GM10847 (cell line): Measurements from ENCODE around the gene TNFRSF1A.

ENCODE experiments used
- POLR2A ChIP-seq: IDR thresholded peaks from 2 replicates; pipeline ENCODE4 v1.6.1; 2011; ENCODE audit not compliant: insufficient read length; ENCODE audit errors: extremely low read depth

The TNFRSF1A gene

GRCh38 chr12:6312529-6313325 lies 29.1 kb downstream of the TNFRSF1A start:
- TF ChIP-seq POLR2A = no peak

DNA sequence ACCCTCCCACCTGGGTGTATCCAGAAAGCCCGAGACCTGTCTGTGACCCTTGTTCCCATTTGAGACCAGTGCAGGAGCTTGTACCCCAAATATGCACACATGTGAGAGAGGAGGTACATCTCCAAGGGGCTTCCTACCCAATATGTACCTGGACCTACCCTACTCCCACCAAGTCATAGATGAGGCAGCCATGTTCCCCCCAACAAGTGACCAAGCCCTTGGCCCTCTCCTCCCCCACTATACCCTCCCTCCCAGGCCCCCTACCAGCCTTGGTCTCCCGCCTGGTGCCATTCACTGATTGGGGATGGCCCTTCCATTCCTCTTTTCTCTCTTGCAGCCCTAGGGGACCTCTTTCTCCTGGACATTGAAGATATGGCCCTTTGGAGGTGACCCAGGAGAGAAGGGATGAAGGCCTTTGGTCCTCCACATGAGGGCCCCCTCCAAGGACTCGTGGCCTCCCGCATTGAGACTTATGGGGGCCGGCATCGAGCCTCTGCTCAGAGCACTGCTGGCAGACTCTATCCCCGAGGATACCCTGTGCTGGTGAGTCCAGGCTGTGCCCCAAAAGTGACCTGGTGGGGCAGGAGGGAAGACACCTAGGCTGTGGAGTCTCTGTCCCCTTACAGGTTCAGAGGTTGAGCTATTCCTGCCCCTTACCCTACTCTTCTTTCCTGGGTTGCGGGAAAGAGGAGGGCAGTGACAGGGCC lies 29.9 kb downstream of the TNFRSF1A start:
- TF ChIP-seq POLR2A = no peak

DNA sequence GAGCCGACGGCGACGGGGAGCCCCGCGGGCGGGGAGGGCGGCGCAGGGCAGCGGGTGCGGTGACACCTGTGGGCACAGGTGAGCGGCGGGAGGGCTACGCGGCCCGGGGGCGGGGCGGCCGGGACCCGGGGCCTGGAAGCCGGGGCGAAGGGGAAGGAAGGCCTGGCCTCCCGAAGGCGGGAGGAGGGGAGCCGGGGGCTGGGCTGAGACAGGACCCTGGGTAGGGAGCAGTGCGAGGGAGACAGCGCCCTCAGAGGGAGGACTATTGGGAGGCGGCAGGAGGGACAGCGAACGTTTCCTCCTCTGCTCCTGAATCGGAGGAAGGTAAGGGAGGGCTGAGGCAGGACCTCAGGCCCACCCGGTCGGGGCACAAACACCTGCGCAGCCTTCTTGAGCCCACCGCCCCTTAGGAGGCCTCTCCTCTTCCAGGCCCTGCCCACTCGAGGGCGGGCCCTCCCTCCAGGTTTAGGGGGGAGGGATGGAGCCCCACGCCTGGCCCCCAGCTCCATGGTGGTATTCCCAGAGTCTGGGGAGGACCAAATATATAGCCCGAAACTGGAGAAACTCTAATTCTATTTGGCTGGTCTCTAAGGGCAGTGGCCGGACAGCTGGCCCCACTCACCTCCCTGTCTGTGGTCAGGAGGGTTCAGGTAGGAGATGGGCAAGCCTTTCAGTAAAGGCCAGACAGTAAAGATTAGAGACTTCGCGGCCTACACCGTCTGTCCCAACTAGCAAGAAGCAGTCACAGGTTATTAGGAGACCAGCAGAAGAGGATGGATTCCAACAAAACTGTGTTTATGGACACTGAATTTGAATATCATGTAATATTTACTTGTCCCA lies 30.9 kb downstream of the TNFRSF1A start:
- TF ChIP-seq POLR2A = no peak

DNA sequence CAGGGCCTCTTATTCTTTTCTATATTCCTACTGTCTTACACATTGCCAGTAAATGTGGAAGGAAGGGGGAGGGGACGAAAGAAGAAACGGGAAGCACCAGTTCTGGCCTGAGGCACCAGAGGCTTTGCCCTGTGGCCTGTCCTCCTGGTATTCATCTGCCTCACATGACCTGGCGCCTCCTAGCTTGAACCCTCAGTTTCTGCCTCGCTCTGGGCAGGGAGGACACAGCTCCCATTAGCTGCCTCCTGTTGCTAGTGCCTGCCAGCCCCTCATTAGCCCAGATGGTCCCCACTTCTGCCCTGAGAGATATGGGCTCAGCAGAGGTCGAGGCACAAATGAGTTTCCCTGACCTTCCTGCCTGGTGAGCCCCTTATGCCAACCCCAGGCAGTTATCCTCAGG lies 34.3 kb downstream of the TNFRSF1A start:
- TF ChIP-seq POLR2A = no peak

GRCh38 chr12:6306599-6307220 lies 35.2 kb downstream of the TNFRSF1A start:
- no peak for TF ChIP-seq POLR2A

DNA sequence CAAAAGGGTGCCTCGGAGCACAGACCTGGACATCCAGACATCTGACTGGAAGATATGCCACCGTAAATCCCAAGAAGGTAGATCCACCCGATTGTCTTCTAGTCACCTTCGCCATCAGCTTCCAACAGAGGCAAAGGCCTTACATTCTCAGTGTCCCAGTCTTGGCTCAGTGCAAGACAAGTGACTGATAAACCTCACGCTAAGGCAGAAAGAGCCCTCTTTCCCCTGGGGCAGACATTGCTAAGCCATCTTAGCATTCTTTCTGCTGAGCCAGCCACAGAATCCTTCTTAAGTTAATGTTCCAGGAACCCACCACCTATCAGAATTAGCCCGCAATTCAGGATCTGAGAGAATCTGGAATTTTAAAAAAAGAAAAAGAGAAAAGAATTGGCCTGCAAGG lies 35.7 kb downstream of the TNFRSF1A start:
- no peak for TF ChIP-seq POLR2A

DNA sequence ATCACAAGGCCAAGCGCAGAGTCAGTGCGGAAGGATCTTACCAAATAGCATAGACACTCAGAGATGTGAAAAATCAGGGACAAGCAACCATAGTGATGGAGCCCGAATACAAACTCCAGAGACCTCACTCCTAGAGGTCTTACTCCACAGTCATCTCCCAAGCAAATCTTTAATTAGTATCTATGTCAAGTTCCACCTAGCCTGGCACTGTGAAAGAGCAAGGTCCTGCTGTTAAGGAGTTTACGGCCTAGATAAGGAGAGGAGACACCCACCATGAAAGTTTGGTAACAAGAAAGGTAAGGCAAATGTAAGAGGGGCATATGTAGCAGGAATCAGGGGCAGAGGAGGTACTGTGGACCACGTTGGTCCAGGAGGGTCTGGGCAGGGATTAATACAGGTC lies 38.8 kb downstream of the TNFRSF1A start:
- TF ChIP-seq POLR2A = no peak

GRCh38 chr12:6302621-6303020 lies 39.3 kb downstream of the TNFRSF1A start:
- TF ChIP-seq POLR2A = no peak

DNA sequence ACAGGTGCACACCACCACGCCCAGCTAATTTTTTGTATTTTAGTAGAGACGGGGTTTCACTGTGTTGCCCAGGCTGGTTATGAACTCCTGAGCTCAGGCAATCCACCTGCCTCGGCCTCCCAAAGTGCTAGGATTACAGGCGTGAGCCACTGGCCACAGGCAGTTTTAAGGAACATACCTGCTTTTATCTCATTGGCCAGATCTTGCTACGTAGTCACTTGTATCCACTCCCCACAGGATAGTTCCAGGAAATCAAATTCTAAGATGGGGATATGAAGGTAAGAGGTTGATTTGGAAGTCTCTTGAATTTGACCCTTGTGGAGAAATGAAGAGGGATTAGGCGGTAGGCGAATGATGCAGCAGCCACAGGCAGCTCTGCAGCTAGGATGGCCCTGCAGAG lies 40.2 kb downstream of the TNFRSF1A start:
- no peak for TF ChIP-seq POLR2A

DNA sequence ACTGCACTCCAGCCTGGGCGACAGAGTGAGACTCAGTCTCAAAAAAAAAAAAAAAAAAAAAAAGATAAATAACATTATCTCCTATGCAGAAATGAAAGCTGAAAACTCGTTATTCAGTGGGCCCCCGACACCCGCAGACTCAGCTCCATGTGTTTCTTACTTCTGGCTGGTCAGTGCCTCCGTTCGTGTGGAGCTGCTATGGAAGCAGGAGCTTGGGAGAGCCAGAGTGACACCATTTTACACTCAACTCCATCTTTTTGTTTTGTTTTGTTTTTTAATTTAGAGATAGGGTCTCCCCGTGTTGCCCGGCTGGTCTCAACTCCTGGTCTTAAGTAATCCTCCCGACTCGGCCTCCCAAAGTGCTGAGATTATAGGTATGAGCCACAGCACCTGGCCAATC lies 44.7 kb downstream of the TNFRSF1A start:
- TF ChIP-seq POLR2A = no peak

GRCh38 chr12:6295094-6295811 lies 46.6 kb downstream of the TNFRSF1A start:
- no peak for TF ChIP-seq POLR2A

DNA sequence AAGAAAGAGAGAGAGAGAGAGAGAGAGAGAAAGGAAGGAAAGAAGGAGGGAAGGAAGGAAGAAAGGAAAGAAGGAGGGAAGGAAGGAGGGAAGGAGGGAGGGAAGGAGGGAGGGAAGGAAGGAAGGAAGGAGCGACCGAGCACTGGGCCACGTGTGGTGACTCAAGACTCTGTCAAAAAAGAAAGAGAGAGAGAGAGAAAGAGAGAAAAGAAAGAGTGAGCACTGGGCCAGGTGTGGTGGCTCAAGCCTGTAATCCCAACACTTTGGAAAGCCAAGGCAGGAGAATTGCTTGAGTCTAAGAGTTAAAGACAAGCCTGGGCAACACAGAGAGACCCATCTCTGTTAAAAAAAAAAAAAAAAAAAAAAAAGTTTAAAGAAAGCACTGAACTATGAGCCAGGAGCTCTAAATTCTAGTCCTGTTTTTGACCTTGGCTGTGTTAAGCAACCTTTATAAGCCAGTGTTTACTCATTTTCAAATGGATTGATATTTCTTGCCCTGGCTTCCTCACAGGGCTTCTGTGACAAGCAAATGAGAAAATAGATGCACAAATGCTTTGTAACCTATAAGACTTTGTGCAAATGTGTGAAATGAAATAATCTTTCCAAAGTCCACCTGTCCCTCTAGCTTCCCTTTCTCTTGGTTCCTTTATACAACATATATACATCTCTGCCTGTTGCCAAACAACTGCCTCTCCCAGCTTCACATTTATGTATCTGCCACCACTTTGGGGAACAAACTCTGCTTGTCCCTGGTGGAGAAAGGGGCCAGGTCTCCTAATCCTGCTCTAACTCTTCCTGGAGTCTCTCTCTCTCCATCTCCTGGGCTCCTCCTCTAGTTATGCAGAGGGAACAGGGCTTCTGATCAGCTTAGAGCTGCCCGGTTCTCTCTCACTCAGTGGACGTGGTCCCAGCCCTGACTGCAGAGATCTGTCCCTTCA lies 47.5 kb downstream of the TNFRSF1A start:
- no peak for TF ChIP-seq POLR2A

DNA sequence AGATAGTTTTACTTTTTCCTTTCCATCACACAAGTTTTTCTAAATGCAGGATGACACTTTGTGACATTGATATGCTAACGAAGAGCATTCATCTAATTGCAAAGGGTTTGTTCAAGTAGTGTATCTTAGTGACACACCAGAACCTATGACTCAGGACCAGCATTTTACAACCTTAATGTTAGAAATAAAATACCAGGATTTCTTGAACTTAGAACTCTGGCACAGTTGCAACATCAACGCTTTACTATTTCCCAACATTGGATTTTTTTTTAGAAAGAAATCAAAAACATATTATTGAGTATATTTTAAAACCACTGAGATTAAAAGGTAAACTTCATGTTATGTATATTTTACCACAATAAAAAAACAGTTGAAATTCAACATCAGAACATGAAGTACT lies 49.3 kb downstream of the TNFRSF1A start:
- TF ChIP-seq POLR2A = no peak

DNA sequence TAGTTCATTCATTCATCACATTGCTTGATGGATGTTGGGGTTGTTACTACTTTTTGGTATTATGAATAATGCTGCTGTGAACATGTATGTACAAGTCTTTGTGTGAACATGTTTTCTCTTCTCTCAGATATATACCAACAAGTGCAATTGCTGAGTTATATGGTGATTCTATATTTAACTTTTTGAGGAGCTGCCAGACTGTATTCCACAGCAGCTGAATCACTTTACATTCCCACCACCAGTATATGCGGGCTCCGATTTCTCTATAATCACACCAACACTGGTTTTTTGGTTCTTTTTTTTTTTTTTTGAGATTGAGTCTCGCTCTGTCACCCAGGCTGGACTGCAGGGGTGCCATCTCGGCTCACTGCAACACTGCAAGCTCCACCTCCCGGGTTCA lies 53.6 kb downstream of the TNFRSF1A start:
- TF ChIP-seq POLR2A = no peak
